ENCODE data around the gene CXCL14. TPM values are rescaled to one million over a fixed set of nuclear protein-coding genes. Genes with fewer than 3 reads are reported as not detected.

The CXCL14 gene
- total RNA-seq, 4 donors from 2014 or later: 11.5 to 31.0 (median 21.7) TPM

GRCh38 chr5:135556620-135557019 lies 22.2 kb downstream of the CXCL14 start:
- TF ChIP-seq POLR2A (IDR thresholded peaks at IDR 0.05): no peak
- TF ChIP-seq POLR2AphosphoS5 (IDR thresholded peaks at IDR 0.05): no peak
- no peak for TF ChIP-seq CTCF (IDR thresholded peaks at IDR 0.05)
- no peak for TF ChIP-seq EP300 (IDR thresholded peaks at IDR 0.05; ENCODE audit: low read depth)

GRCh38 chr5:135555530-135555929 lies 23.3 kb downstream of the CXCL14 start:
- DNase-seq: no peak
- intact Hi-C loops (cut with DNase I; ENCODE audit: low total_unique reads): no loop called here
- 87 to 88% methylated on average over 2 of the region's 2 CpGs for WGBS, 2 donors (ENCODE audit: low coverage in 1 of 2)
- H3K4me3 ChIP-seq: no peak overlapping the region
- in situ Hi-C loops (cut with MboI; ENCODE audit: low pct_ligation_motif_present in 1 of 4, low pct_unique_long_range_greater_than_20kb in 1 of 4, low sequenced_read_pairs in 3 of 4): loop anchor here (5.0 to 25.0 kb wide), 7 partner anchors 91 to 657 kb away; partner anchors contain the start of gene SLC25A48 (in 3 of the 4)
- peaks cover 40% of the 10 kb centered on the region for H3K27me3 ChIP-seq
- H3K9me3 ChIP-seq: no peaks in the 10 kb centered on the region
- H3K4me1 ChIP-seq: no peaks in the 10 kb centered on the region
- H3K36me3 ChIP-seq: no peaks in the 10 kb centered on the region
- TF ChIP-seq EP300 (IDR thresholded peaks at IDR 0.05; ENCODE audit: low read depth) (no peak), POLR2A (IDR thresholded peaks at IDR 0.05) (no peak), POLR2AphosphoS5 (IDR thresholded peaks at IDR 0.05) (no peak), CTCF (IDR thresholded peaks at IDR 0.05) (no peak)
- no peak overlapping the region for H3K27ac ChIP-seq

More at GRCh38 chr5:135556620-135557019, 22.2 kb downstream of the CXCL14 start:
- Histone ChIP-seq H3K4me3 (no peak overlapping the region), H3K36me3 (no peaks in the 10 kb centered on the region), H3K9me3 (no peaks in the 10 kb centered on the region), H3K27me3 (peaks cover 37% of the 10 kb centered on the region), H3K27ac (no peak overlapping the region), H3K4me1 (no peaks in the 10 kb centered on the region)
- in situ Hi-C loops (cut with MboI; ENCODE audit: low pct_ligation_motif_present in 1 of 4, low pct_unique_long_range_greater_than_20kb in 1 of 4, low sequenced_read_pairs in 3 of 4): loop anchor here (5.0 to 25.0 kb wide), 7 partner anchors 92 to 656 kb away; partner anchors contain the start of gene SLC25A48 (in 3 of the 4)
- no peak for DNase-seq
- intact Hi-C loops (cut with DNase I; ENCODE audit: low total_unique reads): no loop called here
- 71 to 72% methylated on average over 6 to 7 of the region's 7 CpGs for WGBS, 2 donors (ENCODE audit: low coverage in 1 of 2)

GRCh38 chr5:135553688-135554462 lies 24.9 kb downstream of the CXCL14 start:
- Histone ChIP-seq H3K4me1 (no peaks in the 10 kb centered on the region), H3K36me3 (no peaks in the 10 kb centered on the region), H3K9me3 (no peaks in the 10 kb centered on the region), H3K27me3 (peaks cover 39% of the 10 kb centered on the region), H3K27ac (no peak overlapping the region), H3K4me3 (peak overlapping the region in 2 of 4 donors; percentile 4 to 12)
- intact Hi-C loops (cut with DNase I; ENCODE audit: low total_unique reads) (loop anchor here (2.0 kb wide), 1 partner anchor 87 kb away; no protein-coding TSS in a partner anchor), in situ Hi-C loops (cut with MboI; ENCODE audit: low pct_ligation_motif_present in 1 of 4, low pct_unique_long_range_greater_than_20kb in 1 of 4, low sequenced_read_pairs in 3 of 4) (loop anchor here (5.0 to 25.0 kb wide), 6 partner anchors 87 to 658 kb away; partner anchors contain the start of gene SLC25A48 (in 2 of the 4))
- WGBS, 2 donors (ENCODE audit: low coverage in 1 of 2): 17 to 41% methylated on average over 3 to 8 of the region's 8 CpGs
- TF ChIP-seq EP300 (IDR thresholded peaks at IDR 0.05; ENCODE audit: low read depth) (no peak), CTCF (IDR thresholded peaks at IDR 0.05) (peak in 4 of 5 experiments; percentile 17 to 35 (median 22))
- DNase-seq: peak; percentile 52

- peak; percentile 72 to 88 (median 80) for TF ChIP-seq CTCF (IDR thresholded peaks at IDR 0.05)
- TF ChIP-seq POLR2AphosphoS5 (IDR thresholded peaks at IDR 0.05): no peak
- TF ChIP-seq EP300 (IDR thresholded peaks at IDR 0.05; ENCODE audit: low read depth): no peak
- no peak for TF ChIP-seq POLR2A (IDR thresholded peaks at IDR 0.05)
- peak; percentile 67 for DNase-seq
- no peaks in the 10 kb centered on the region for H3K9me3 ChIP-seq
- no peak overlapping the region for H3K4me3 ChIP-seq
- in situ Hi-C loops (cut with MboI; ENCODE audit: low pct_ligation_motif_present in 1 of 4, low pct_unique_long_range_greater_than_20kb in 1 of 4, low sequenced_read_pairs in 3 of 4) (loop anchor here (5.0 to 25.0 kb wide), 6 partner anchors 85 to 660 kb away; partner anchors contain the start of gene SLC25A48 (in 2 of the 4)), intact Hi-C loops (cut with DNase I; ENCODE audit: low total_unique reads) (loop anchor here (2.0 kb wide), 1 partner anchor 85 kb away; no protein-coding TSS in a partner anchor)
- H3K27ac ChIP-seq: no peak overlapping the region
- 41 to 60% methylated on average over 2 to 15 of the region's 15 CpGs for WGBS, 2 donors (ENCODE audit: low coverage in 1 of 2)
- no peaks in the 10 kb centered on the region for H3K4me1 ChIP-seq
- peaks cover 44% of the 10 kb centered on the region for H3K27me3 ChIP-seq
- no peaks in the 10 kb centered on the region for H3K36me3 ChIP-seq
Measured at GRCh38 chr5:135551593-135552447, 27.0 kb downstream of the CXCL14 start.
